ENCODE results near the gene DNAH10.

Gene DNAH10

DNA sequence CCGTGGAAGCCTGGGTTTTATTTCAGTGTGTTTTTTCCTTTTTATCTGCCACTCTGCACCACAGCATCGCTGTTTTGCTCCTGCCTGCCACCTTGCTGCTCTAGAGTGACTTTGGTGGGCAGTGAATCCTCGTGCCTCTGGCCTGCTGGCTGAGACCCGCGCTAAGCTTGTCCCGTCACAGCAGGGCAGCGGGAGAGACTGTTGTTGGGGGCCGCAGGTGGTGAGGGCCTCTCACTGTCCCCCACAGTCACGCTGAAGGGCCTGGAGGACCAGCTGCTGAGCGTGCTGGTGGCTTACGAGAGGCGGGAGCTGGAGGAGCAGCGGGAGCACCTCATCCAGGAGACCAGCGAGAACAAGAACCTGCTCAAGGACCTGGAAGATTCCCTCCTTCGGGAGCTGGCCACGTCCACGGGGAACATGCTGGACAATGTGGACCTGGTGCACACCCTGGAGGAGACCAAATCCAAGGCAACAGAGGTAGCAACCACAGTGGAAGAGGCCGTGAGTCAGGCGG, 155.3 kb downstream of the DNAH10 start:
- no peaks in the 10 kb centered on the region for H3K4me1 ChIP-seq (ENCODE audit: insufficient read depth, low read length)
- no peaks in the 10 kb centered on the region for H3K9me3 ChIP-seq (ENCODE audit: insufficient read depth, low read depth, low read length)
- H3K4me3 ChIP-seq (ENCODE audit: low read length) = no peak overlapping the region
- no peaks in the 10 kb centered on the region for H3K36me3 ChIP-seq (ENCODE audit: insufficient read depth, low read depth, low read length)
- peaks cover 17% of the 10 kb centered on the region for H3K27me3 ChIP-seq (ENCODE audit: insufficient read depth, low read length)
- H3K9ac ChIP-seq (ENCODE audit: low read depth, low read length) = no peak overlapping the region
- no peak overlapping the region for H3K27ac ChIP-seq (ENCODE audit: low read length)

DNA sequence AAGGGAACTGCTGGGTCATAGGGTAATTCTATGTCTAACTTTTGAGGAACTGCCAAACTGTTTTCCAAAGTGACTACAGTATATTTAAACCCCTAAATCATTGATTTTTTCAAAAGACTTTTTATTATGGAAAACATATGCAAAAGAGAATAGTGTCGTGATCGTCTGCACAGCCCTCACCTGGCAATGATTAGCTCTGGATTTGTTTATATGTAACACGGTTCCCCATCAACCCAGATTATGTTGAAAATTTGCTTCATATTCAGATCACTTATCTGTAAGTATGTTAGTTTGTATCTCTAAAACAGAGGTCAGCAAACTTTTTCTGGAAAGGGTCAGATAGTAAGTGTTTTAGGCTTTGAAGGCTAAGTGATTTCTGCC, 157.9 kb downstream of the DNAH10 start:
- H3K36me3 ChIP-seq (ENCODE audit: insufficient read depth, low read depth, low read length) = no peaks in the 10 kb centered on the region
- no peak overlapping the region for H3K9ac ChIP-seq (ENCODE audit: low read depth, low read length)
- H3K4me3 ChIP-seq (ENCODE audit: low read length) = no peak overlapping the region
- peaks cover 12% of the 10 kb centered on the region; the same call in 1 of the 2 replicates for H3K27me3 ChIP-seq (ENCODE audit: insufficient read depth, low read length)
- H3K9me3 ChIP-seq (ENCODE audit: insufficient read depth, low read depth, low read length) = no peaks in the 10 kb centered on the region
- no peaks in the 10 kb centered on the region for H3K4me1 ChIP-seq (ENCODE audit: insufficient read depth, low read length)
- no peak overlapping the region for H3K27ac ChIP-seq (ENCODE audit: low read length)

DNA sequence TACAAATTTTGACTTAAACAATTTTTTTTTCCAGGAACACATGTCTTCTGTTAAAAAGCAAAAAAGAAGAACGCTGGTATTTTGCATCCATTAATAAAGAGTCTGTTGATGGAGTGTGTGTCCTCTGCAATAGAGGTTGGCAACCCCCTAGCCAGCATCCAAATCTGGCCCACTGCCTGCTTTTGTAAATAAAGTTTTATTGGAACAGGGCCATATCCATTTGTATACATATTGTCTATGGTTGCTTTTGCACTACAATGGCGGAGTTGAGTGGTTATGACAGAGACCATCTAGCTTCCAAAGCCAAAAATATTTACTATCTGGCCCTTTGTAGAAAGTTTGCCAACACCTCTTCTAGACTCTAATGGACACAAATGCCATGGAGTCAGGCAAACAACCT, 160.9 kb downstream of the DNAH10 start:
- no peaks in the 10 kb centered on the region for H3K27me3 ChIP-seq (ENCODE audit: insufficient read depth, low read length)
- H3K27ac ChIP-seq (ENCODE audit: low read length) = no peak overlapping the region
- no peaks in the 10 kb centered on the region for H3K36me3 ChIP-seq (ENCODE audit: insufficient read depth, low read depth, low read length)
- no peaks in the 10 kb centered on the region for H3K9me3 ChIP-seq (ENCODE audit: insufficient read depth, low read depth, low read length)
- no peak overlapping the region for H3K9ac ChIP-seq (ENCODE audit: low read depth, low read length)
- no peaks in the 10 kb centered on the region for H3K4me1 ChIP-seq (ENCODE audit: insufficient read depth, low read length)
- no peak overlapping the region for H3K4me3 ChIP-seq (ENCODE audit: low read length)

DNA sequence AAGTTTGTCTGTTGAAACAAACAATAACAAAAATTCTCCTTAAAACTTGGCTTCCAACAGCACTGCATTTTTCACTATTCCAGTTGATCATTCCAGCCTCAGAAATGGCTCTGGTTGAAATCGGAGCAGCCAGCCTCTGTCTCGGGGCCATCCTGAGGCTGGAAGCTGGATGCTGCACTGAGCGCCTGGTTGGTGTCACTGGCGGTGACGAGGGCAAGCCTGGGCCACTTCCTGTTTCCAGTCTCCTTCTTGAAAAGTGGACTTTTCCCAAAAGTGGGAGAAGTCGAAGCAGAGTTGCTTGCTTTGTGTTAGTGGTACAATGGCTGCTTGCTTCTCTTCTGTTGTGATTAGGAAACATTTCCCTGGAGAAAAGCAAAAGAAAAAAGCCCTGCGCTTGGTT, 161.8 kb downstream of the DNAH10 start:
- no peak overlapping the region for H3K4me3 ChIP-seq (ENCODE audit: low read length)
- H3K4me1 ChIP-seq (ENCODE audit: insufficient read depth, low read length) = no peaks in the 10 kb centered on the region
- H3K27ac ChIP-seq (ENCODE audit: low read length) = no peak overlapping the region
- H3K9me3 ChIP-seq (ENCODE audit: insufficient read depth, low read depth, low read length) = no peaks in the 10 kb centered on the region
- no peaks in the 10 kb centered on the region for H3K36me3 ChIP-seq (ENCODE audit: insufficient read depth, low read depth, low read length)
- H3K27me3 ChIP-seq (ENCODE audit: insufficient read depth, low read length) = no peaks in the 10 kb centered on the region
- no peak overlapping the region for H3K9ac ChIP-seq (ENCODE audit: low read depth, low read length)

- H3K9me3 ChIP-seq (ENCODE audit: insufficient read depth, low read depth, low read length) = no peaks in the 10 kb centered on the region
- H3K9ac ChIP-seq (ENCODE audit: low read depth, low read length) = no peak overlapping the region
- no peaks in the 10 kb centered on the region for H3K4me1 ChIP-seq (ENCODE audit: insufficient read depth, low read length)
- H3K4me3 ChIP-seq (ENCODE audit: low read length) = no peak overlapping the region
- H3K36me3 ChIP-seq (ENCODE audit: insufficient read depth, low read depth, low read length) = no peaks in the 10 kb centered on the region
- H3K27ac ChIP-seq (ENCODE audit: low read length) = no peak overlapping the region
- H3K27me3 ChIP-seq (ENCODE audit: insufficient read depth, low read length) = no peaks in the 10 kb centered on the region
Observed at GRCh38 chr12:123924539-123924938, 162.4 kb downstream of the DNAH10 start.

DNA sequence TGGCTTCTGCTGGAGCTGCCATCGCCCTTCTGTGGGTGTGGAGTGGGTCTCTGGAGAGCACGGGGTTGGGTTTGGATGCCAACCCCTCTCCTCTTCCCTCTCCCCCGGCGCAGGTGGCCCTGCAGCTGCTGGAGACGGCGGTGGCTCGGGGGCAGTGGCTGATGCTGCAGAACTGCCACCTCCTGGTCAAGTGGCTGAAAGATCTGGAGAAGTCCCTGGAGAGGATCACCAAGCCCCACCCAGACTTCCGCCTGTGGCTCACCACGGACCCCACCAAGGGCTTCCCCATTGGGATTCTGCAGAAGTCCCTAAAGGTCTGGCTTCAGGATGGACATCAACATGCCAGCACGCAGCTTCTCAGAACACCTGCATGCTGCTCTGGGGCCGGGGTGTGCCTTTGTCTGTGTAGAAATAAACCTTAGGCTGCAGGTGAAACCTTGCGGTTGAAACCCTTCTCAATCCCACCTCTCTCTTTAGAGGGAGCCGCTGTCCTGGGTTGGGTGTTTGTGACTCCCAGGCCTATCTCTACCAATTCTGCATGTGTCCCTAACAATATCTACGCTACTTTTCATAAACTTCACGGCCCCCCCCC, 166.3 kb downstream of the DNAH10 start:
- no peaks in the 10 kb centered on the region for H3K9me3 ChIP-seq (ENCODE audit: insufficient read depth, low read depth, low read length)
- H3K9ac ChIP-seq (ENCODE audit: low read depth, low read length) = no peak overlapping the region
- H3K4me1 ChIP-seq (ENCODE audit: insufficient read depth, low read length) = no peaks in the 10 kb centered on the region
- H3K4me3 ChIP-seq (ENCODE audit: low read length) = no peak overlapping the region
- H3K27ac ChIP-seq (ENCODE audit: low read length) = no peak overlapping the region
- H3K36me3 ChIP-seq (ENCODE audit: insufficient read depth, low read depth, low read length) = no peaks in the 10 kb centered on the region
- no peaks in the 10 kb centered on the region; the same call in 1 of the 2 replicates for H3K27me3 ChIP-seq (ENCODE audit: insufficient read depth, low read length)

DNA sequence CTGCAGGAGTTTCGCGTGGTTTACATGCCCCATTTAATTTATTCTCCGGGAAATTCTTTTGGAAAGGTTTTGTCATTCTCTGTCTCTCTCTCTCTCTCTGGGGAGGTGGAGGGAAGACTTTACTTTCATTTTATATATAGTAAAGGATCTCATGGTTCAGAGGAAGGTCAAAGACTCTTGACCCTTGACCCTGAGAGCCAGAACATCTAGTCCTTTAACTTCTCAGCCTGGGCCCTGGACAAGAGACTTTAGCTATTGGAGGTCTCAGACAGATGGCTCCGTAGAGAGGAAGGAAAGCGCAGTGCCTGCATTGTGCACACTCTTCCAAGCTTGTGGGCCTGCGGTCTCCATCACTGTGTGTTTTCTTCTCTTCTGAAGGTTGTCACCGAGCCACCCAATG, 166.8 kb downstream of the DNAH10 start:
- Histone ChIP-seq H3K4me3 (ENCODE audit: low read length) (no peak overlapping the region), H3K9me3 (ENCODE audit: insufficient read depth, low read depth, low read length) (no peaks in the 10 kb centered on the region), H3K4me1 (ENCODE audit: insufficient read depth, low read length) (no peaks in the 10 kb centered on the region), H3K9ac (ENCODE audit: low read depth, low read length) (no peak overlapping the region), H3K27ac (ENCODE audit: low read length) (no peak overlapping the region), H3K27me3 (ENCODE audit: insufficient read depth, low read length) (no peaks in the 10 kb centered on the region; the same call in 1 of the 2 replicates), H3K36me3 (ENCODE audit: insufficient read depth, low read depth, low read length) (no peaks in the 10 kb centered on the region)

DNA sequence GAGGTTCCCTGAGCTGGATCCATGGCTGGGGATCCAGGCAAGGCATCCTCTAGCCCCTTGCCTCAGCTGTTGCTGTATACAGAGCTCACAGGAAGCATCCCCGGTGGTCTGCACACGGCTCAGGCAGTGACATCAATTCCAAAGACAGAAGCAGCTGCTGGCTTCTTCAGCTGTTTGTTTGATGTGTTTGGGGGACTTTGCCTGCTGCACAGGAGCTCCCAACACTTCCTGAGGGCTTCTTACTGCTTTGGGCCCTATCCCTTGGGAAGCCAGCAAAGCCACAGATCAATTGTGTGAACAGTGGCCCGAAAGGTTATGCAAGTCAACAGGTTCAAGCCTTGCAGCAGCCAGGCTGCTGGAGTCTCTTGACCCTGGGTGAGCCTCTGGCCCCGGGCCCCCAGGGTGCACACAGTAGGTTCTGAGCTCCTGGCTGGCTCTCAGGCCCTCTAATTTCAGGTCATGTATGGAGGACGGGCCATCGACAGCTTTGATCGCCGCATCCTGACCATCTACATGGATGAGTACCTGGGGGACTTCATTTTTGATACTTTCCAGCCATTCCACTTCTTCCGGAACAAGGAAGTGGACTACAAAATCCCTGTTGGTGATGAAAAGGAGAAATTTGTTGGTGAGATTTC, 168.0 kb downstream of the DNAH10 start:
- Histone ChIP-seq H3K9ac (ENCODE audit: low read depth, low read length) (no peak overlapping the region), H3K4me3 (ENCODE audit: low read length) (no peak overlapping the region), H3K9me3 (ENCODE audit: insufficient read depth, low read depth, low read length) (no peaks in the 10 kb centered on the region), H3K27ac (ENCODE audit: low read length) (no peak overlapping the region), H3K4me1 (ENCODE audit: insufficient read depth, low read length) (no peaks in the 10 kb centered on the region), H3K27me3 (ENCODE audit: insufficient read depth, low read length) (no peaks in the 10 kb centered on the region; the same call in 1 of the 2 replicates), H3K36me3 (ENCODE audit: insufficient read depth, low read depth, low read length) (no peaks in the 10 kb centered on the region)

DNA sequence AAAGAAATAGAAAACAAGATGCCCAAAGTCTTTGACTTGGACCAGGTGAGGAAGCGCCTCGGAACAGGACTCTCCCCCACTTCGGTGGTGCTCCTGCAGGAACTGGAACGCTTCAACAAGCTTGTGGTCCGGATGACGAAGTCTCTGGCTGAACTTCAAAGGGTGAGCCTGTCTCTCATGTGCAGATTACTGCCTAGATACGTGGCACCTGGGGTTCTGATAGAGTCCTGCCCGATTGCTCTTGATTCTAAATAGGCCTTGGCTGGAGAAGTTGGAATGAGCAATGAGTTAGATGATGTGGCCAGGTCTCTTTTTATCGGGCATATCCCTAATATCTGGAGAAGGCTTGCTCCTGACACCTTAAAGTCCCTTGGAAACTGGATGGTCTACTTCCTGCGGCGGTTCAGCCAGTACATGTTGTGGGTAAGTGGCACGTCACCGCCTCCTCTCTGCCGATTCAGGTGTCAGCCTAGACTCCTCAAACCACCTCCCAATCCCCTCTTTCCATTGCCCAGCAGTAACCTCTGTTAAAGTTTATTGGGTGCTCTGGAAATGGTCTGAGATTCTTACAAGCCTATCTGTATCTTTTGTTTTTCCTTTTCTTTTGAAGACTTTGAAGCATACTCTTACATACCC, 169.7 kb downstream of the DNAH10 start:
- no peaks in the 10 kb centered on the region for H3K4me1 ChIP-seq (ENCODE audit: insufficient read depth, low read length)
- H3K9me3 ChIP-seq (ENCODE audit: insufficient read depth, low read depth, low read length) = no peaks in the 10 kb centered on the region
- no peaks in the 10 kb centered on the region; the same call in 1 of the 2 replicates for H3K27me3 ChIP-seq (ENCODE audit: insufficient read depth, low read length)
- H3K36me3 ChIP-seq (ENCODE audit: insufficient read depth, low read depth, low read length) = no peaks in the 10 kb centered on the region
- H3K9ac ChIP-seq (ENCODE audit: low read depth, low read length) = no peak overlapping the region
- H3K4me3 ChIP-seq (ENCODE audit: low read length) = no peak overlapping the region
- no peak overlapping the region for H3K27ac ChIP-seq (ENCODE audit: low read length)

- Histone ChIP-seq H3K27me3 (ENCODE audit: insufficient read depth, low read length) (no peaks in the 10 kb centered on the region; the same call in 1 of the 2 replicates), H3K9ac (ENCODE audit: low read depth, low read length) (no peak overlapping the region), H3K4me1 (ENCODE audit: insufficient read depth, low read length) (no peaks in the 10 kb centered on the region), H3K4me3 (ENCODE audit: low read length) (no peak overlapping the region), H3K27ac (ENCODE audit: low read length) (no peak overlapping the region), H3K36me3 (ENCODE audit: insufficient read depth, low read depth, low read length) (no peaks in the 10 kb centered on the region), H3K9me3 (ENCODE audit: insufficient read depth, low read depth, low read length) (no peaks in the 10 kb centered on the region)
Observed at GRCh38 chr12:123933214-123933613, 171.1 kb downstream of the DNAH10 start.

- Histone ChIP-seq H3K4me3 (ENCODE audit: low read length) (no peak overlapping the region), H3K36me3 (ENCODE audit: insufficient read depth, low read depth, low read length) (no peaks in the 10 kb centered on the region), H3K9ac (ENCODE audit: low read depth, low read length) (no peak overlapping the region), H3K9me3 (ENCODE audit: insufficient read depth, low read depth, low read length) (no peaks in the 10 kb centered on the region), H3K27ac (ENCODE audit: low read length) (no peak overlapping the region), H3K27me3 (ENCODE audit: insufficient read depth, low read length) (no peaks in the 10 kb centered on the region; the same call in 1 of the 2 replicates), H3K4me1 (ENCODE audit: insufficient read depth, low read length) (no peaks in the 10 kb centered on the region)
Observed at GRCh38 chr12:123934016-123934620, 172.0 kb downstream of the DNAH10 start.
